ENCODE measurements around the gene MYO15B.

The MYO15B gene

GRCh38 chr17:75542229-75542628 lies 45.4 kb upstream of the MYO15B start:
- TF ChIP-seq REST (IDR thresholded peaks at IDR 0.05; ENCODE audit: insufficient replicate concordance, low read depth) (no peak), GABPA (IDR thresholded peaks at IDR 0.05; ENCODE audit: low read depth) (no peak), POLR2AphosphoS5 (IDR thresholded peaks at IDR 0.05; ENCODE audit: low read depth) (no peak), SPI1 (IDR thresholded peaks at IDR 0.05; ENCODE audit: borderline replicate concordance, low read depth) (no peak)
- TF ChIP-seq, protein P1, sequence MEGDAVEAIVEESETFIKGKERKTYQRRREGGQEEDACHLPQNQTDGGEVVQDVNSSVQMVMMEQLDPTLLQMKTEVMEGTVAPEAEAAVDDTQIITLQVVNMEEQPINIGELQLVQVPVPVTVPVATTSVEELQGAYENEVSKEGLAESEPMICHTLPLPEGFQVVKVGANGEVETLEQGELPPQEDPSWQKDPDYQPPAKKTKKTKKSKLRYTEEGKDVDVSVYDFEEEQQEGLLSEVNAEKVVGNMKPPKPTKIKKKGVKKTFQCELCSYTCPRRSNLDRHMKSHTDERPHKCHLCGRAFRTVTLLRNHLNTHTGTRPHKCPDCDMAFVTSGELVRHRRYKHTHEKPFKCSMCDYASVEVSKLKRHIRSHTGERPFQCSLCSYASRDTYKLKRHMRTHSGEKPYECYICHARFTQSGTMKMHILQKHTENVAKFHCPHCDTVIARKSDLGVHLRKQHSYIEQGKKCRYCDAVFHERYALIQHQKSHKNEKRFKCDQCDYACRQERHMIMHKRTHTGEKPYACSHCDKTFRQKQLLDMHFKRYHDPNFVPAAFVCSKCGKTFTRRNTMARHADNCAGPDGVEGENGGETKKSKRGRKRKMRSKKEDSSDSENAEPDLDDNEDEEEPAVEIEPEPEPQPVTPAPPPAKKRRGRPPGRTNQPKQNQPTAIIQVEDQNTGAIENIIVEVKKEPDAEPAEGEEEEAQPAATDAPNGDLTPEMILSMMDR (IDR thresholded peaks at IDR 0.05; ENCODE audit: insufficient read depth, low read length) = no peak
- Histone ChIP-seq H3K27ac (replicated peaks) (no peak overlapping the region), H3K4me3 (replicated peaks; ENCODE audit: insufficient read depth, low read length) (no peak overlapping the region), H3K27me3 (ENCODE audit: insufficient read depth, poor library complexity, severe bottlenecking) (no peaks in the 10 kb centered on the region)
- DNase-seq (ENCODE audit: low read depth in 1 of 2, low spot score in 1 of 2) = no peak

GRCh38 chr17:75542728-75543336 lies 44.8 kb upstream of the MYO15B start:
- TF ChIP-seq, protein P1 (IDR thresholded peaks at IDR 0.05; ENCODE audit: insufficient read depth, low read length) = no peak
- no peak for TF ChIP-seq SPI1 (IDR thresholded peaks at IDR 0.05; ENCODE audit: borderline replicate concordance, low read depth)
- DNase-seq (ENCODE audit: low read depth in 1 of 2, low spot score in 1 of 2) = no peak
- Histone ChIP-seq H3K27ac (replicated peaks) (no peak overlapping the region), H3K27me3 (ENCODE audit: insufficient read depth, poor library complexity, severe bottlenecking) (no peaks in the 10 kb centered on the region), H3K4me3 (replicated peaks; ENCODE audit: insufficient read depth, low read length) (no peak overlapping the region)

DNA sequence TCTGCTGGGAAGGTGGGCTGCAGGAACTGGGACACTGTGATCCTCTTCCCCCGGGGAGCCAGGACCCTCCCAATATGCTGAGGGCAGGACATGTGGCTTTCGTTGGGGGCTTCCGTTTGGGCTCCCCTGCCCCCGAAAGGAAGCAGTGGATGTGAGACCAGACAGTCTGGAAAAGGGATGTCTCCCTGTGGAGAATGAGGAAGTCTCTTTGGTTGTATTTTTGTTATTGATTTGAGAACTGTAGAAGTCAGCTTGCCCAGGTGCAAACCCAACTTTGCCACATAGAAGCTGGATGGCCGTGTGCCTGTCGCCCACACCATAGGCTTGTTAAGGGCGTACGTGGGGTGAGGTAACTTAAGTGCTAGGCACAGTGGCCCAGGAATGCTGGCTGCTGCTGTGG lies 43.4 kb upstream of the MYO15B start:
- no peak for DNase-seq (ENCODE audit: low read depth in 1 of 2, low spot score in 1 of 2)
- Histone ChIP-seq H3K27me3 (ENCODE audit: insufficient read depth, poor library complexity, severe bottlenecking) (no peaks in the 10 kb centered on the region), H3K27ac (replicated peaks) (no peak overlapping the region), H3K4me3 (replicated peaks; ENCODE audit: insufficient read depth, low read length) (no peak overlapping the region)
- TF ChIP-seq SPI1 (IDR thresholded peaks at IDR 0.05; ENCODE audit: borderline replicate concordance, low read depth) (peak; percentile 72; the same call in 1 of the 2 replicates), REST (IDR thresholded peaks at IDR 0.05; ENCODE audit: insufficient replicate concordance, low read depth) (no peak)

GRCh38 chr17:75546181-75546580 lies 41.4 kb upstream of the MYO15B start:
- DNase-seq (ENCODE audit: low read depth in 1 of 2, low spot score in 1 of 2) = no peak
- Histone ChIP-seq H3K27me3 (ENCODE audit: insufficient read depth, poor library complexity, severe bottlenecking) (no peaks in the 10 kb centered on the region), H3K4me3 (replicated peaks; ENCODE audit: insufficient read depth, low read length) (no peak overlapping the region), H3K27ac (replicated peaks) (no peak overlapping the region)
- TF ChIP-seq, protein P1 (IDR thresholded peaks at IDR 0.05; ENCODE audit: insufficient read depth, low read length) = no peak
- no peak for TF ChIP-seq SPI1 (IDR thresholded peaks at IDR 0.05; ENCODE audit: borderline replicate concordance, low read depth)
- TF ChIP-seq REST (IDR thresholded peaks at IDR 0.05; ENCODE audit: insufficient replicate concordance, low read depth) = no peak
